WTC11 (cell line): ENCODE data around the gene EMSY. TPM values are rescaled to one million over a fixed set of nuclear protein-coding genes. Genes with fewer than 3 reads are reported as not detected.

Experiments used
- ATAC-seq: fragments of 200-7000 bp; cut with Tn5 transposase; 2 replicates; pipeline ENCODE4 v1.10.0; 2021; ENCODE audit warnings: mild to moderate bottlenecking, moderate library complexity
- CTCF ChIA-PET: fragments of 300-600 bp; sonication (Branson Sonifier 250); formaldehyde crosslinking; loops from one replicate; lab custom pipeline; 2021; ENCODE audit warnings: antibody characterized with exemption; lab: Charles Lee
- POLR2A ChIA-PET: fragments of 350-600 bp; sonication (Branson Sonifier 250); formaldehyde crosslinking; loops from one replicate; lab custom pipeline; 2021; ENCODE audit warnings: antibody characterized with exemption; lab: Charles Lee
- DNase-seq: peaks from one replicate; pipeline ENCODE4 v3.0.0; 2021; ENCODE audit warnings: low spot score
- H3K27ac Mint-ChIP-seq: 2 replicates; pipeline ENCODE4 v1.8.0; 2021; ENCODE audit warnings: mixed read lengths
- H3K27me3 Mint-ChIP-seq: 2 replicates; pipeline ENCODE4 v1.8.0; 2021; ENCODE audit warnings: low read depth, mild to moderate bottlenecking, moderate library complexity, mixed read lengths
- H3K36me3 Mint-ChIP-seq: 2 replicates; pipeline ENCODE4 v1.8.0; 2021; ENCODE audit warnings: mixed read lengths
- H3K4me1 Mint-ChIP-seq: 2 replicates; pipeline ENCODE4 v1.8.0; 2022; ENCODE audit warnings: mixed read lengths
- H3K4me3 Mint-ChIP-seq: 2 replicates; pipeline ENCODE4 v1.8.0; 2021; ENCODE audit warnings: mild to moderate bottlenecking, moderate library complexity, mixed read lengths
- H3K9me3 Mint-ChIP-seq: 2 replicates; pipeline ENCODE4 v1.8.0; 2021; ENCODE audit warnings: mixed read lengths
- AFF4 ChIP-seq: sonication (generic); formaldehyde crosslinking; IDR thresholded peaks from 2 replicates; pipeline ENCODE4 v1.8.1; 2023; ENCODE audit warnings: mild to moderate bottlenecking, missing genetic modification reagents, borderline replicate concordance
- ATF2 ChIP-seq: sonication (generic); formaldehyde crosslinking; IDR thresholded peaks from 2 replicates; pipeline ENCODE4 v1.8.1; 2022; ENCODE audit warnings: low read depth, missing genetic modification reagents, borderline replicate concordance
- ATF3 ChIP-seq: sonication (generic); formaldehyde crosslinking; conservative IDR thresholded peaks from 2 replicates; pipeline ENCODE4 v1.8.1; 2022; ENCODE audit warnings: mild to moderate bottlenecking, missing genetic modification reagents
- CREB1 ChIP-seq: sonication (generic); formaldehyde crosslinking; IDR thresholded peaks from 2 replicates; pipeline ENCODE4 v1.8.0; 2023; ENCODE audit warnings: mild to moderate bottlenecking, missing genetic modification reagents
- E2F1 ChIP-seq: sonication (generic); formaldehyde crosslinking; IDR thresholded peaks from 2 replicates; pipeline ENCODE4 v1.8.0; 2022; ENCODE audit warnings: mild to moderate bottlenecking, missing genetic modification reagents
- FOXP1 ChIP-seq: sonication (generic); formaldehyde crosslinking; IDR thresholded peaks from 2 replicates; pipeline ENCODE4 v1.8.0; 2022; ENCODE audit warnings: missing genetic modification reagents, mild to moderate bottlenecking, moderate library complexity, borderline replicate concordance
- IRF1 ChIP-seq: sonication (generic); formaldehyde crosslinking; IDR thresholded peaks from 2 replicates; pipeline ENCODE4 v1.8.0; 2023; ENCODE audit warnings: missing genetic modification reagents
- IRF2 ChIP-seq: sonication (generic); formaldehyde crosslinking; IDR thresholded peaks from 2 replicates; pipeline ENCODE4 v1.8.0; 2022; ENCODE audit warnings: low read depth, missing genetic modification reagents, borderline replicate concordance
- JAZF1 ChIP-seq: fragments of 250-450 bp; sonication (Bioruptor Pico); IDR thresholded peaks from 2 replicates; pipeline ENCODE4 v1.9.0; 2021; ENCODE audit warnings: moderate library complexity, mild to moderate bottlenecking, inconsistent platforms
- MXD4 ChIP-seq: fragments of 250-450 bp; sonication (Bioruptor Pico); IDR thresholded peaks from 2 replicates; pipeline ENCODE4 v1.8.0; 2021; ENCODE audit warnings: mild to moderate bottlenecking, moderate library complexity, borderline replicate concordance
- MYBL2 ChIP-seq: sonication (generic); formaldehyde crosslinking; IDR thresholded peaks from 2 replicates; pipeline ENCODE4 v1.8.1; 2023; ENCODE audit warnings: mild to moderate bottlenecking, moderate library complexity, missing genetic modification reagents
- NFATC4 ChIP-seq: fragments of 250-450 bp; sonication (Bioruptor Pico); IDR thresholded peaks from 2 replicates; pipeline ENCODE4 v1.9.0; 2021; ENCODE audit warnings: mild to moderate bottlenecking
- TCF7 ChIP-seq: sonication (generic); formaldehyde crosslinking; IDR thresholded peaks from 2 replicates; pipeline ENCODE4 v1.8.0; 2022; ENCODE audit warnings: mild to moderate bottlenecking, low read depth, missing genetic modification reagents, moderate library complexity
- TEAD4 ChIP-seq: sonication (generic); formaldehyde crosslinking; IDR thresholded peaks from 2 replicates; pipeline ENCODE4 v1.8.0; 2022; ENCODE audit warnings: mild to moderate bottlenecking, missing genetic modification reagents
- USF1 ChIP-seq: sonication (generic); formaldehyde crosslinking; IDR thresholded peaks from 2 replicates; pipeline ENCODE4 v1.8.0; 2022; ENCODE audit warnings: mild to moderate bottlenecking, missing genetic modification reagents
- USF2 ChIP-seq: sonication (generic); formaldehyde crosslinking; IDR thresholded peaks from 2 replicates; pipeline ENCODE4 v1.8.1; 2023; ENCODE audit warnings: mild to moderate bottlenecking, missing genetic modification reagents, moderate library complexity
- ZMAT4 ChIP-seq: fragments of 250-450 bp; sonication (Bioruptor Pico); IDR thresholded peaks from 2 replicates; pipeline ENCODE4 v1.9.0; 2021; ENCODE audit warnings: mild to moderate bottlenecking
- ZNF425 ChIP-seq: fragments of 250-450 bp; sonication (Bioruptor Pico); conservative IDR thresholded peaks from 2 replicates; pipeline ENCODE4 v1.9.0; 2021; ENCODE audit warnings: mild to moderate bottlenecking
- ZNF671 ChIP-seq: fragments of 250-450 bp; sonication (Bioruptor Pico); IDR thresholded peaks from 2 replicates; pipeline ENCODE4 v1.8.0; 2021; ENCODE audit warnings: mild to moderate bottlenecking
- total RNA-seq: library from RNA; stranded (reverse); gene quantifications from 3 replicates; pipeline ENCODE4 v1.2.3, GENCODE V29; 2021

EMSY gene
- total RNA-seq, 1 experiment from 2014 or later, result 31.1 TPM

- TF ChIP-seq ZNF425 (no peak), CREB1 (CRISPR knock-in tag) (no peak), IRF1 (no peak)
Measured at GRCh38 chr11:76601272-76601671, 156.5 kb downstream of the EMSY start (continued).

- Mint-ChIP-seq H3K4me3 (no peak overlapping the region), H3K27me3 (no peaks in the 10 kb centered on the region), H3K9me3 (no peaks in the 10 kb centered on the region), H3K36me3 (peaks cover 5% of the 10 kb centered on the region), H3K4me1 (peaks cover 15% of the 10 kb centered on the region), H3K27ac (no peak overlapping the region)
- POLR2A ChIA-PET, result no interaction called here
- ATAC-seq, result no peak
- no peak for DNase-seq
- CTCF ChIA-PET, result no interaction called here
- no peak for TF ChIP-seq MYBL2
- no peak for TF ChIP-seq CREB1 (CRISPR knock-in tag)
- no peak for TF ChIP-seq IRF2 (CRISPR knock-in tag)
- no peak for TF ChIP-seq IRF1
- TF ChIP-seq ATF3 (CRISPR knock-in tag), result no peak
- no peak for TF ChIP-seq USF1 (CRISPR knock-in tag)
- no peak for TF ChIP-seq ZMAT4 (CRISPR knock-in tag)
- no peak for TF ChIP-seq MXD4
- TF ChIP-seq USF2 (CRISPR knock-in tag), result no peak
- TF ChIP-seq FOXP1, result no peak
Measured at GRCh38 chr11:76601724-76602123, 156.9 kb downstream of the EMSY start.

- no peak for DNase-seq
- H3K27ac Mint-ChIP-seq, result no peak overlapping the region
- H3K27me3 Mint-ChIP-seq, result no peaks in the 10 kb centered on the region
- ChIA-PET CTCF (interaction anchor here (1.0 kb wide), 1 partner anchor 96 kb away, joined by 3 read pairs; no protein-coding TSS in a partner anchor), POLR2A (no interaction called here)
- H3K4me1 Mint-ChIP-seq, result peaks cover 15% of the 10 kb centered on the region
- no peak overlapping the region for H3K4me3 Mint-ChIP-seq
- H3K36me3 Mint-ChIP-seq, result peaks cover 5% of the 10 kb centered on the region
- no peak for ATAC-seq
- H3K9me3 Mint-ChIP-seq, result peaks cover under 1% of the 10 kb centered on the region
- TF ChIP-seq TCF7 (CRISPR knock-in tag) (no peak), TEAD4 (no peak), FOXP1 (no peak), ZNF671 (no peak), JAZF1 (no peak), ATF2 (CRISPR knock-in tag) (no peak), NFATC4 (CRISPR knock-in tag) (no peak), CREB1 (CRISPR knock-in tag) (no peak), E2F1 (CRISPR knock-in tag) (no peak), AFF4 (CRISPR knock-in tag) (no peak)
Measured at GRCh38 chr11:76602431-76602861, 157.6 kb downstream of the EMSY start.
